Esophagus squamous epithelium (tissue), 5 donors: ENCODE measurements around the gene TEX29. TPM values are rescaled to one million over a fixed set of nuclear protein-coding genes. Genes with fewer than 3 reads are reported as not detected.

ENCODE experiments used
- DNase-seq: peaks from one replicate; lab custom pipeline; 2025; lab: John Stamatoyannopoulos, UW
- H3K27ac ChIP-seq, 4 donors: fragments of 200-600 bp; sonication (generic); one replicate each; pipeline ENCODE4 v1.5.1; 2016 to 2019; ENCODE audit warnings: mild to moderate bottlenecking in 1 of 4
- H3K27me3 ChIP-seq, 4 donors: fragments of 200-600 bp; sonication (generic); 1 replicate in 3 of 4; 2 replicates in 1 of 4; pipeline versions ENCODE4 v1.5.1 to v1.6.0; 2017 to 2021; ENCODE audit warnings: antibody characterized with exemption in 1 of 4
- H3K36me3 ChIP-seq, 3 donors: fragments of 200-600 bp; sonication (generic); one replicate each; pipeline ENCODE4 v1.5.1; 2016 to 2019
- H3K4me1 ChIP-seq, 3 donors: fragments of 200-600 bp; sonication (generic); one replicate each; pipeline ENCODE4 v1.5.1; 2017 to 2019
- H3K4me3 ChIP-seq, 4 donors: fragments of 200-600 bp; sonication (generic); 1 replicate in 3 of 4; 2 replicates in 1 of 4; pipeline ENCODE4 v1.5.1; 2016 to 2019; ENCODE audit warnings: mild to moderate bottlenecking in 2 of 4, moderate library complexity in 1 of 4
- H3K9me3 ChIP-seq, 3 donors: fragments of 200-600 bp; sonication (generic); one replicate each; pipeline ENCODE4 v1.5.1; 2016 to 2019
- POLR2A ChIP-seq, 4 donors: fragments of 450-650 bp; IDR thresholded peaks; one replicate each; pipeline ENCODE4 v1.6.1; 2017; ENCODE audit warnings: antibody characterized with exemption in 4 of 4, mild to moderate bottlenecking in 4 of 4, moderate library complexity in 3 of 4
- WGBS, 2 donors: methylation state at CpG; one replicate each; pipeline ENCODE4 v1.1.5; 2018; 5-methylcytosine and 5-hydroxymethylcytosine counted together
- intact Hi-C: fragments of 100-400 bp; cut with DNase I; formaldehyde crosslinking; loops from one replicate; pipeline ENCODE4 v1.15.0; 2022
- total RNA-seq, 4 donors: library from RNA; depleted of rRNA; stranded (reverse); fragments of >200 nt; gene quantifications; one replicate each; pipeline ENCODE4 v1.1.0, GENCODE V29; 2016
- TF ChIP-seq, protein P1 (sequence below), 6 experiments: fragments of 450-650 bp in 4 of 6; fragments of 200-600 bp in 2 of 6; sonication (generic) in 2 of 6; IDR thresholded peaks; one replicate each; pipeline ENCODE4 v1.5.1; 2016 to 2019; ENCODE audit warnings: antibody characterized with exemption in 6 of 6, mild to moderate bottlenecking in 4 of 6, moderate library complexity in 4 of 6
- donor health status: DM: yes; HTN: yes; CAD: no.

TEX29 gene
- total RNA-seq, 4 donors from 2014 or later: not detected

DNA sequence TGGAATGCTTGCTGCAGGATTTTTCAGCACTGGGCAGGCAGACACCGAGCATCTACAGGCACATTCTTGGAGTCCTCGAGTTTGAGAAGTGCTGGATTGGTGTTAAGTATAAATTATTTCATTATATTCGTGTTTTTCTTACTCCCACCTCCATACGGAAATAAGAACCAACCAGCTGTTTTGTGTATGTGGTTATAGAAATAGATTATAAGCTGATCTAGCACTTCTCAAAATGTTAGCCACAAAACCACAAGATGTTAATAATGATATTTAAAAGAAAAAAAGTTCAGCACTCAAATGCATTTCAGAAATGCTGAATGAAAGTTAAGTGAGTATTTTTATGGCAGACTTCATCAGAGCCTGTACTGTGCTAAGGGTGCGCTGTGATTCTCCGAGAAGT is 24.0 kb upstream of the TEX29 start:
- H3K9me3 ChIP-seq: no peaks in the 10 kb centered on the region
- H3K27me3 ChIP-seq: no peaks in the 10 kb centered on the region
- H3K36me3 ChIP-seq: peaks cover 5 to 98% (median 8%) of the 10 kb centered on the region in 3 donors
- no peak for TF ChIP-seq POLR2A (IDR thresholded peaks at IDR 0.05)
- TF ChIP-seq, protein P1, sequence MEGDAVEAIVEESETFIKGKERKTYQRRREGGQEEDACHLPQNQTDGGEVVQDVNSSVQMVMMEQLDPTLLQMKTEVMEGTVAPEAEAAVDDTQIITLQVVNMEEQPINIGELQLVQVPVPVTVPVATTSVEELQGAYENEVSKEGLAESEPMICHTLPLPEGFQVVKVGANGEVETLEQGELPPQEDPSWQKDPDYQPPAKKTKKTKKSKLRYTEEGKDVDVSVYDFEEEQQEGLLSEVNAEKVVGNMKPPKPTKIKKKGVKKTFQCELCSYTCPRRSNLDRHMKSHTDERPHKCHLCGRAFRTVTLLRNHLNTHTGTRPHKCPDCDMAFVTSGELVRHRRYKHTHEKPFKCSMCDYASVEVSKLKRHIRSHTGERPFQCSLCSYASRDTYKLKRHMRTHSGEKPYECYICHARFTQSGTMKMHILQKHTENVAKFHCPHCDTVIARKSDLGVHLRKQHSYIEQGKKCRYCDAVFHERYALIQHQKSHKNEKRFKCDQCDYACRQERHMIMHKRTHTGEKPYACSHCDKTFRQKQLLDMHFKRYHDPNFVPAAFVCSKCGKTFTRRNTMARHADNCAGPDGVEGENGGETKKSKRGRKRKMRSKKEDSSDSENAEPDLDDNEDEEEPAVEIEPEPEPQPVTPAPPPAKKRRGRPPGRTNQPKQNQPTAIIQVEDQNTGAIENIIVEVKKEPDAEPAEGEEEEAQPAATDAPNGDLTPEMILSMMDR (IDR thresholded peaks at IDR 0.05): no peak
- 69 to 73% methylated on average over 5 to 6 of the region's 6 CpGs for WGBS, 2 donors
- no peaks in the 10 kb centered on the region for H3K4me1 ChIP-seq
- no peak for DNase-seq
- no peak overlapping the region for H3K27ac ChIP-seq
- no peak overlapping the region for H3K4me3 ChIP-seq
- intact Hi-C loops: no loop called here

DNA sequence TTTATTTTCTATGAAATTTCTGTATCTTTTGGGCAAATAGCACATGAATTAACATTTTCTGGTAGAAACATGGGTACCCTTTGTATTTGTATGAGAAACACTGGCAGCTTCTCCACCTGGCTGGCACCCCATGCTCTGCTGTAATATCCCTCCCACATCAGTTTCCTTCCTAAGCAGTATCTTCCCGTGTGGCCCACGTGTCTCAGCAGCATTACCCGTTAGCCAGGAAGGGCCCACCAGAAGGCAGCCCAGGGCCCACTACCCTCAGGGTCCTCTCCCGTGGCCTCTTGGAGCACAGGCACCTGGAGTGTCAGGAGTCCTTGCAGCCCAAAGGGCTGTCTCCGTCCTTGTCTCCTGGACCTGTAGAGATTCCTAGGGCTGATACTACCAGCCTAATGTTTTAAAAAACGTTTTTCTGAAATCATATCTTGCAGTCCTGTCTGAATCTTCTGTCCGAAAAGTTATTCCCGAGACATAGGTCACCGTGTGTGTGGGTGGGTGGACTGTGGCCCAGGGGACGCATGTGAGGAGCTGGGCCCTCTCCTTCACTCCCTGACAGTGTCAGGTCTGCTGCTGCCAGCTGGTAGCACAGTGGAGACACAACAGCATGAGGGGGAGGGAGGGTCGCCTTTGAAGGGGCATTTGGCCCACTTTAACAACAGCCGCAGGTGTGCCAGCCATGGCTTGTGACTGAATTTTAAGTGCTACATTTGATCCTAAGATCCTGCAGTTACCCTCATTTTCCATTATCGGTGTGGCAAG is 22.0 kb upstream of the TEX29 start:
- no peak overlapping the region for H3K27ac ChIP-seq
- no peak for TF ChIP-seq POLR2A (IDR thresholded peaks at IDR 0.05)
- TF ChIP-seq, protein P1 (IDR thresholded peaks at IDR 0.05): no peak
- no peak overlapping the region for H3K4me3 ChIP-seq
- 85 to 92% methylated on average over 8 to 12 of the region's 13 CpGs for WGBS, 2 donors
- intact Hi-C loops: no loop called here
- H3K36me3 ChIP-seq: peaks cover 6 to 98% (median 26%) of the 10 kb centered on the region in 3 donors
- peaks cover 0 to 13% (median 0%) of the 10 kb centered on the region in 3 donors for H3K4me1 ChIP-seq
- no peak for DNase-seq
- H3K9me3 ChIP-seq: no peaks in the 10 kb centered on the region
- H3K27me3 ChIP-seq: no peaks in the 10 kb centered on the region

DNA sequence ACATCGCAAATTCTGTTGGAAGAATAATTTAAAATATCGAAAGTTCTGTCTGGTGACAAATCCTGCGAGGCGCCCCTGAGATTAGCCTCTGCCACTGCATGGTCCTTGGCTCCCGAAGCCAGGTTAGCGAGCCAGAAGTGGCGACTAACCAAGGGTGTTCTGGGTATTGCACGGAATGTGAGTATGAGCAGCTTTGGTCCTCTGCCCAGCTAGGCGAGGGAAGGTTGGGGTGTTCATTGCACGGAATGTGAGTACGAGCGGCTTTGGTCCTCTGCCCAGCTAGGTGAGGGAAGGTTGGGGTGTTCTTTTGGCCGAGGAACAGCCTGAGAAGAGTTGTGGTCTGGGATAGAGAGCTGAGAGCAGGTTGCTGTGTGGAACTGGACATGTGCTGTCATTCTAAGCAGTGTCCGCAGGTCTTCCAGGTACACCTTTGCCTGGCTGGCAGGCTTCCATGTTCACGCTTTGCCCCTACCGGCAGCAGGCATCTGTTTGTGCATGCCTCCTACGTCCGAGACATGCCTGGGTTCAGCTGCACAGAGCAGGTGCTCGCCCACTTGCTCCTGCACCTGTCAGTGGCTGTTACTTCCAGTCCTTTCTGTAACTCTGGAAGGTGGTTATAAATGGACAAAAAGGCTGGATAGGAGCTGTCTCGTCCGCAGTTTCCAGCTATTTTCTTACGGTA is 18.3 kb upstream of the TEX29 start:
- no peaks in the 10 kb centered on the region for H3K9me3 ChIP-seq
- H3K4me3 ChIP-seq: no peak overlapping the region
- no peaks in the 10 kb centered on the region for H3K27me3 ChIP-seq
- peaks cover 0 to 13% (median 0%) of the 10 kb centered on the region in 3 donors for H3K4me1 ChIP-seq
- DNase-seq: no peak
- WGBS, 2 donors: 54 to 80% methylated on average over 12 to 22 of the region's 22 CpGs
- H3K36me3 ChIP-seq: peaks cover 14 to 98% (median 46%) of the 10 kb centered on the region in 3 donors
- TF ChIP-seq, protein P1 (IDR thresholded peaks at IDR 0.05): no peak
- no peak for TF ChIP-seq POLR2A (IDR thresholded peaks at IDR 0.05)
- H3K27ac ChIP-seq: no peak overlapping the region
- intact Hi-C loops: no loop called here

DNA sequence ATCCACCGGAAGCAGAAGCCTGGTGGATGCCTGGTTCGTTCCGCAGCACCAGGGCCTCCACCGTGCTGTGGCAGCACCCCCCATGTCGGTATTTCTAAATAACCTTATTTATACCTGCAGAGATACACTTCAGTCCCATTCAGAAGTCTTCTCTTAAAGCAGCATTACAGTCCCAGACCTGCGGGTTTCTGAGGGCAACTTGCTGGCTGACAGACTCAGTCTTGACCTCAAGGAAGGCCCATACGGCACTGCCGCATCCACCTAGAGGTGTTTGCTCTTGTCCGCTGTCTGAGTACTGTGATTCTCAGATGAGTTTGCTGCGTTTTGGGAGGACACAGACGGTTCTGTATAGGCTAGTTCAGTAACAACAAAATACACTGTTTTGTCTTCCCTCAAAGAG is 16.9 kb upstream of the TEX29 start:
- no peak overlapping the region for H3K27ac ChIP-seq
- intact Hi-C loops: no loop called here
- DNase-seq: no peak
- peaks cover 14 to 99% (median 46%) of the 10 kb centered on the region in 3 donors for H3K36me3 ChIP-seq
- H3K4me1 ChIP-seq: peaks cover 0 to 13% (median 0%) of the 10 kb centered on the region in 3 donors
- TF ChIP-seq, protein P1 (IDR thresholded peaks at IDR 0.05): no peak
- no peak for TF ChIP-seq POLR2A (IDR thresholded peaks at IDR 0.05)
- H3K27me3 ChIP-seq: no peaks in the 10 kb centered on the region
- whole genome bisulfite sequencing, 2 donors: 90 to 98% methylated on average over 11 of the region's 11 CpGs
- H3K9me3 ChIP-seq: no peaks in the 10 kb centered on the region
- no peak overlapping the region for H3K4me3 ChIP-seq

DNA sequence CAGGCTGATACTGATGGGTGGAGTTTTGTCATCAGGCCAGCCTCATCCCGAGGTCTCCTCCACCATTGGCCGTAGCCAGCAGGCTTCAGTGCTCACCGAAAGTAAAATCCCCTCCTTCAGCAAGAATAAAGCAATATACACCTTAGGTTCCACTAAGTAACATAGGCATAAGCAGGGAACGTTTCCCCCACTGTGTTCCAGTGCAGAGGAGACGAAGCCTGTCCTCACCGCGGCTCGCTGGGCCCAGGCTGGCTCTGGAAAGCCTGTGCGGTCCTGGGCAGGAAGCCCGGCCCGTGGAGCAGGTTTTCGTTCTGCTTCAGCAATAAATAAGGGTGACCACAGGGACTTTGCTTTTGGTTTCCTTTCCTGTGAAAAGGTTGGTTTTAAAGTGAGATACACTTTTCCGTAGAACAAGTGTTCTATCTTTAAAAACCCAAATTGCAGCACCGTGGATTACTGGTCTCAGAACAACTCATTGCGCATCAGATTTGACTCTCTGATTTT is 16.3 kb upstream of the TEX29 start:
- no peak overlapping the region for H3K4me3 ChIP-seq
- 79 to 82% methylated on average over 13 of the region's 15 CpGs for WGBS, 2 donors
- no peaks in the 10 kb centered on the region for H3K27me3 ChIP-seq
- DNase-seq: no peak
- peaks cover 14 to 98% (median 46%) of the 10 kb centered on the region in 3 donors for H3K36me3 ChIP-seq
- H3K9me3 ChIP-seq: no peaks in the 10 kb centered on the region
- intact Hi-C loops: no loop called here
- peaks cover 0 to 13% (median 0%) of the 10 kb centered on the region in 3 donors for H3K4me1 ChIP-seq
- no peak overlapping the region for H3K27ac ChIP-seq
- TF ChIP-seq, protein P1 (IDR thresholded peaks at IDR 0.05): no peak
- TF ChIP-seq POLR2A (IDR thresholded peaks at IDR 0.05): no peak
